Lower leg skin (tissue), 4 donors: ENCODE measurements around the gene SYCE1. TPM values are rescaled to one million over a fixed set of nuclear protein-coding genes. Genes with fewer than 3 reads are reported as not detected.

Source experiments
- DNase-seq, 2 donors: peaks; one replicate each; pipeline ENCODE4 v3.0.0-alpha.2; 2019; ENCODE audit warnings: low spot score in 2 of 2
- H3K4me3 ChIP-seq: fragments of 200-600 bp; sonication (generic); 2 replicates; pipeline ENCODE4 v1.5.1; 2017; ENCODE audit warnings: mild to moderate bottlenecking, low read depth; ENCODE audit not compliant: poor library complexity, severe bottlenecking
- POLR2A ChIP-seq, 2 donors: fragments of 450-650 bp; IDR thresholded peaks; one replicate each; pipeline ENCODE4 v1.6.1; 2016 to 2017; ENCODE audit warnings: antibody characterized with exemption in 2 of 2, mild to moderate bottlenecking in 1 of 2, moderate library complexity in 1 of 2
- WGBS, 2 donors: methylation state at CpG; one replicate each; pipeline ENCODE4 v1.1.5; 2018; 5-methylcytosine and 5-hydroxymethylcytosine counted together
- intact Hi-C: fragments of 100-400 bp; cut with DNase I; formaldehyde crosslinking; loops from one replicate; pipeline ENCODE4 v1.15.0; 2023; ENCODE audit warnings: low total_unique reads
- total RNA-seq, 4 donors: library from RNA; depleted of rRNA; stranded (reverse); fragments of >200 nt; gene quantifications; one replicate each; pipeline ENCODE4 v1.1.0, GENCODE V29; 2016

Gene SYCE1
- total RNA-seq, 4 donors from 2014 or later, result 3.5 TPM; not detected in 3

DNA sequence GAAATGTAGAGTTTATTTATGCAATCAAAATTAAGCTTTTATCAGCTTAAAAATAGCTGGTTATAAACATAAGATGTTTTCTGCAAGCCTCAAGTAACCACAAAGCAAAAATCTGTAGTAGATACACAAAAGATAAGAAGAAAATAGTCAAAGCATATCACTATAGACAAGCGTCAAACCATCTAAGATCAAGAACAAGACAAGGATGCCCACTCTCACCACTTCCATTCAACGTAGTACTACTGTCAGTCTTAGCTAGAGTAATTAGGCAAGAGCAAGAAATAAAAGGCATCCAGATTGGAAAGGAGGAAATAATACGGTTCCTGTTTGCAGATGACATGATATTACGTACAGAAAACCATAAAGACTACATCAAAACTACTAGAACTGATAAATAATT, 55.7 kb downstream of the SYCE1 start:
- DNase-seq, result no peak
- no peak overlapping the region for H3K4me3 ChIP-seq
- intact Hi-C loops, result no loop called here
- no peak for TF ChIP-seq POLR2A (IDR thresholded peaks at IDR 0.05)
- 74 to 85% methylated on average over 4 of the region's 4 CpGs for WGBS, 2 donors

Other genes with a start within 250 kb of the SYCE1 start
- gene CALY, start 228.7 kb downstream of the SYCE1 start, total RNA-seq, result not detected
- gene PRAP1, start 218.2 kb downstream of the SYCE1 start, total RNA-seq, result not detected
- 10 to 100 TPM; 11.1 to 15.8 (median 15.0) TPM for gene FUOM, start 207.6 kb downstream of the SYCE1 start, total RNA-seq
- 10 to 100 TPM; 40.0 to 85.7 (median 61.8) TPM for gene ECHS1, start 192.2 kb downstream of the SYCE1 start, total RNA-seq
- 10 to 100 TPM in 3 of 4 donors, 1 to 10 TPM in 1; 8.1 to 21.8 (median 14.4) TPM for gene PAOX, start 186.3 kb downstream of the SYCE1 start, total RNA-seq
- gene MTG1, start 171.4 kb downstream of the SYCE1 start, total RNA-seq, result 10 to 100 TPM; 16.4 to 36.0 (median 25.6) TPM
- gene SPRN, start 141.0 kb downstream of the SYCE1 start, total RNA-seq, result under 1 TPM in 2 of 4 donors, not detected in 2; 0.13 to 0.19 TPM
- 1 to 10 TPM in 3 of 4 donors, under 1 TPM in 1; 0.80 to 2.2 (median 1.6) TPM for gene SCART1, start 111.6 kb downstream of the SYCE1 start, total RNA-seq
- gene CYP2E1, start 38.2 kb downstream of the SYCE1 start, total RNA-seq, result 10 to 100 TPM; 15.2 to 68.5 (median 20.3) TPM
- gene FRG2B, start 61.2 kb upstream of the SYCE1 start, total RNA-seq, result not detected